ENCODE measurements around the gene TMEM63C. TPM values are rescaled to one million over a fixed set of nuclear protein-coding genes. Genes with fewer than 3 reads are reported as not detected.

TMEM63C gene
- polyA plus RNA-seq, 1 donor (not counting 4 experiments of a cell fraction or from before 2014, with no cell fraction given) = 0.66 TPM

DNA sequence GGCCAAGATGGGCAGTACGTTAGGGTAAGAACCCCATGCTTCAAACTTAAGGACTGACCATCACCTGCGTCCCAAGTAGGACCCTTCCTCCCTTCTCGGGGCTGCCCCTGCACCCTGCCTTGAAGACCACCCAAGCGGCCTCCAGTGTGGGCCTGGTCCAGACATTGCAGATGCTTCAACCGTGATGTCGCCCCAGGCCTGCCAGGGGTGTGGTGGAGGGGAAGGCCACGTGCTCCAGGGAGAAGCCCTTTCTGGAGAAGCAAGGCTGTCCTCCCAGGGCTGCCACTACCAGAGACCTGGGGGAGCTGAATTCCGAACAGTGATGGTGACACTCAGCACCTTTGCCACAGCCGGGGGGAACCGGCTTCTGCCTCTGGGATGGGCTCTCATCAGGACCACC is 76.1 kb downstream of the TMEM63C start:
- Histone ChIP-seq H3K9me3 (ENCODE audit: control insufficient read depth, low read depth, low read length) (no peaks in the 10 kb centered on the region), H3K27ac (ENCODE audit: control insufficient read depth, insufficient read depth, low read length) (no peak overlapping the region), H3K4me3 (ENCODE audit: control insufficient read depth in 2 of 3, extremely low read depth in 1 of 3, insufficient read depth in 2 of 3, low read depth in 1 of 3, low read length in 3 of 3) (no peak overlapping the region), H3K4me1 (ENCODE audit: control insufficient read depth, extremely low read depth, insufficient read depth, low read length) (no peaks in the 10 kb centered on the region), H3K9ac (ENCODE audit: control insufficient read depth, extremely low read depth, insufficient read depth, low read length) (no peak overlapping the region), H3K9me1 (ENCODE audit: control insufficient read depth, extremely low read depth, insufficient read depth, low read length) (no peaks in the 10 kb centered on the region), H3K36me3 (ENCODE audit: control insufficient read depth in 2 of 2, extremely low read depth in 1 of 2, insufficient read depth in 2 of 2, low read length in 2 of 2) (no peaks in the 10 kb centered on the region), H3K79me2 (ENCODE audit: control insufficient read depth, insufficient read depth, low read length) (no peaks in the 10 kb centered on the region), H2AFZ (ENCODE audit: control insufficient read depth, low read length) (no peak overlapping the region), H4K20me1 (ENCODE audit: control insufficient read depth, extremely low read depth, insufficient read depth, low read length) (no peaks in the 10 kb centered on the region), H3K4me2 (ENCODE audit: control insufficient read depth, extremely low read depth, insufficient read depth, low read depth, low read length) (no peak overlapping the region), H3K27me3 (ENCODE audit: control insufficient read depth, extremely low read depth, insufficient read depth, low read length) (peaks cover 10% of the 10 kb centered on the region)
- dilution Hi-C loops (cut with MboI; ENCODE audit: extremely low pct_ligation_motif_present, low sequenced_read_pairs) = no loop called here
- FAIRE-seq = no peak
- no peak for TF ChIP-seq EZH2 (IDR thresholded peaks at IDR 0.05; ENCODE audit: low read length)
- TF ChIP-seq, protein P1, sequence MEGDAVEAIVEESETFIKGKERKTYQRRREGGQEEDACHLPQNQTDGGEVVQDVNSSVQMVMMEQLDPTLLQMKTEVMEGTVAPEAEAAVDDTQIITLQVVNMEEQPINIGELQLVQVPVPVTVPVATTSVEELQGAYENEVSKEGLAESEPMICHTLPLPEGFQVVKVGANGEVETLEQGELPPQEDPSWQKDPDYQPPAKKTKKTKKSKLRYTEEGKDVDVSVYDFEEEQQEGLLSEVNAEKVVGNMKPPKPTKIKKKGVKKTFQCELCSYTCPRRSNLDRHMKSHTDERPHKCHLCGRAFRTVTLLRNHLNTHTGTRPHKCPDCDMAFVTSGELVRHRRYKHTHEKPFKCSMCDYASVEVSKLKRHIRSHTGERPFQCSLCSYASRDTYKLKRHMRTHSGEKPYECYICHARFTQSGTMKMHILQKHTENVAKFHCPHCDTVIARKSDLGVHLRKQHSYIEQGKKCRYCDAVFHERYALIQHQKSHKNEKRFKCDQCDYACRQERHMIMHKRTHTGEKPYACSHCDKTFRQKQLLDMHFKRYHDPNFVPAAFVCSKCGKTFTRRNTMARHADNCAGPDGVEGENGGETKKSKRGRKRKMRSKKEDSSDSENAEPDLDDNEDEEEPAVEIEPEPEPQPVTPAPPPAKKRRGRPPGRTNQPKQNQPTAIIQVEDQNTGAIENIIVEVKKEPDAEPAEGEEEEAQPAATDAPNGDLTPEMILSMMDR (optimal IDR thresholded peaks at IDR 0.05 in 1 of 3, IDR thresholded peaks at IDR 0.05 in 1 of 3, conservative IDR thresholded peaks at IDR 0.05 in 1 of 3; ENCODE audit: extremely low read depth in 1 of 3, insufficient read depth in 2 of 3, low read length in 3 of 3) = no peak
- DNase-seq (ENCODE audit: low read depth, low spot score) = no peak

DNA sequence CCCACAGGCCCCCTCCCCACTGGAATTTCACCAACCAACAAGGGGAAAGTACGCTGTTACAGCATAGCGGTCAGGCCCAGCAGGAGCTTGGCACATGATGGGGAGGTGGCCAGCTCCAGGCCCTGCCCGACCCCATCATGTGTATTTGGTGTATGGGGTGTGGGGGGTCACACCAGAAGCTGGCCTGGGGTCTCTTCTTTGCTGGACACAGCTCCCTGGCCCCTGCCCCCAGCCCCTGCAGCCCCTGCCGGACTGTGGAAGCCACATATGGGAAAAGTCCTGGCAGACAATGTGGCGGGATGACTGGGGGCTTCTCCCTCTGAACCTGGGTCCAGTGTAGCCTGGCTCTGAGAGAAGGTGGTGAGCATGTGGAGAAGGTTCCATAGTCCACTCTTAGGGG is 77.0 kb downstream of the TMEM63C start:
- H4K20me1 ChIP-seq (ENCODE audit: control insufficient read depth, extremely low read depth, insufficient read depth, low read length) = no peaks in the 10 kb centered on the region
- no peak overlapping the region for H3K4me2 ChIP-seq (ENCODE audit: control insufficient read depth, extremely low read depth, insufficient read depth, low read depth, low read length)
- no peaks in the 10 kb centered on the region for H3K9me3 ChIP-seq (ENCODE audit: control insufficient read depth, low read depth, low read length)
- H3K27ac ChIP-seq (ENCODE audit: control insufficient read depth, insufficient read depth, low read length) = no peak overlapping the region
- TF ChIP-seq EZH2 (IDR thresholded peaks at IDR 0.05; ENCODE audit: low read length) = no peak
- TF ChIP-seq, protein P1 (optimal IDR thresholded peaks at IDR 0.05 in 1 of 3, IDR thresholded peaks at IDR 0.05 in 1 of 3, conservative IDR thresholded peaks at IDR 0.05 in 1 of 3; ENCODE audit: extremely low read depth in 1 of 3, insufficient read depth in 2 of 3, low read length in 3 of 3) = no peak
- H2AFZ ChIP-seq (ENCODE audit: control insufficient read depth, low read length) = no peak overlapping the region
- H3K36me3 ChIP-seq (ENCODE audit: control insufficient read depth in 2 of 2, extremely low read depth in 1 of 2, insufficient read depth in 2 of 2, low read length in 2 of 2) = no peaks in the 10 kb centered on the region
- DNase-seq (ENCODE audit: low read depth, low spot score) (no peak), FAIRE-seq (no peak)
- no peaks in the 10 kb centered on the region for H3K4me1 ChIP-seq (ENCODE audit: control insufficient read depth, extremely low read depth, insufficient read depth, low read length)
- H3K79me2 ChIP-seq (ENCODE audit: control insufficient read depth, insufficient read depth, low read length) = no peaks in the 10 kb centered on the region
- dilution Hi-C loops (cut with MboI; ENCODE audit: extremely low pct_ligation_motif_present, low sequenced_read_pairs) = no loop called here
- no peak overlapping the region for H3K4me3 ChIP-seq (ENCODE audit: control insufficient read depth in 2 of 3, extremely low read depth in 1 of 3, insufficient read depth in 2 of 3, low read depth in 1 of 3, low read length in 3 of 3)
- H3K27me3 ChIP-seq (ENCODE audit: control insufficient read depth, extremely low read depth, insufficient read depth, low read length) = peaks cover 10% of the 10 kb centered on the region
- no peak overlapping the region for H3K9ac ChIP-seq (ENCODE audit: control insufficient read depth, extremely low read depth, insufficient read depth, low read length)
- H3K9me1 ChIP-seq (ENCODE audit: control insufficient read depth, extremely low read depth, insufficient read depth, low read length) = no peaks in the 10 kb centered on the region
